GM19463 (cell line): Measurements from ENCODE around the gene OLFM1.
"Not testable (repeated sequence)": the region's sequence is repeated elsewhere in the genome, so short reads cannot be mapped to it uniquely, and the experiment has no call there.

Experiments
- ATAC-seq: cut with Tn5 transposase; IDR thresholded peaks from one replicate; pipeline ENCODE4 v1.9.1; 2021; ENCODE audit warnings: mild to moderate bottlenecking, moderate library complexity; ENCODE audit not compliant: unreplicated experiment

OLFM1 gene

GRCh38 chr9:135105938-135106491 is 18.5 kb downstream of the OLFM1 start:
- no peak for ATAC-seq

- ATAC-seq, result no peak
These were observed 19.2 kb downstream of the OLFM1 start for GRCh38 chr9:135106551-135107270.

GRCh38 chr9:135107581-135108235 is 20.2 kb downstream of the OLFM1 start:
- ATAC-seq, result no peak

- no peak for ATAC-seq
These were observed 21.5 kb downstream of the OLFM1 start for GRCh38 chr9:135108831-135109510.

- no peak for ATAC-seq
These were observed 22.2 kb downstream of the OLFM1 start for GRCh38 chr9:135109650-135110049.

DNA sequence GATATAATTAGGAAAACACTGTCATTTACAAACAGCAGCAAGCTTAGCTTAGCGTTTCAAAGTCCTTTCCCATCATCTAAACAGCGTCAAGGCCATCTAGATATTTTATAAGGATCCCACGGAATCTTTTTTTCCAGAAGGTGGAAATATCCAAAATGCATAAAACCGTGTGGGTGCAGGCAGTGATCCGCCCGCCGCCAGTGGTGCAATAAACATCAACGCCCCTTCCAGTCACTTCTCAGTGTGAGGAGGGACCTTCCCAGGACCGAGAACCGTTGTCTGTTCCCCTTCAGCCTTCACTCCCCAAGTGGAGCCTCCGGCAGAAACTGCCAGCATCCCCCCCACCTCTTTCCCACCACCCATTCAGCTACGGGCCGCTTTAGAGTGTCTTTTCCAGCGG is 22.9 kb downstream of the OLFM1 start:
- no peak for ATAC-seq

DNA sequence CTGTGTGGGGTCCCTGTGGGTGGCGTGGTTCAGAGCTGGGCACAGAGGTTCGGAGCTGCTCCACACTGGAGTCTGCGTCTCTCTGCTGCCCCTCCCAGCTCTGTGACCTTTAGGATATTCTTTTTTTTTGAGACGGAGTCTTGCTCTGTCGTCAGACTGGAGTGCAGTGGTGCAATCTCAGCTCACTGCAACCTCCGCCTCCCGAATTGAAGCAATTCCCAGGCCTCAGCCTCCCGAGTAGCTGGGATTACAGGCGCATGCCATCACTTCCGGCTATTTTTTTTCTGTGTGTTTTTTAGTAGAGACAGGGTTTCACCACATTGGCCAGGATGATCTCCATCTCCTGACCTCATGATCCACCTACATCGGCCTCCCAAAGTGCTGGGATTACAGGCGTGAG is 24.1 kb downstream of the OLFM1 start:
- ATAC-seq, result not testable (repeated sequence)

- ATAC-seq, result no peak
These were observed 28.9 kb downstream of the OLFM1 start for GRCh38 chr9:135116371-135116770.

DNA sequence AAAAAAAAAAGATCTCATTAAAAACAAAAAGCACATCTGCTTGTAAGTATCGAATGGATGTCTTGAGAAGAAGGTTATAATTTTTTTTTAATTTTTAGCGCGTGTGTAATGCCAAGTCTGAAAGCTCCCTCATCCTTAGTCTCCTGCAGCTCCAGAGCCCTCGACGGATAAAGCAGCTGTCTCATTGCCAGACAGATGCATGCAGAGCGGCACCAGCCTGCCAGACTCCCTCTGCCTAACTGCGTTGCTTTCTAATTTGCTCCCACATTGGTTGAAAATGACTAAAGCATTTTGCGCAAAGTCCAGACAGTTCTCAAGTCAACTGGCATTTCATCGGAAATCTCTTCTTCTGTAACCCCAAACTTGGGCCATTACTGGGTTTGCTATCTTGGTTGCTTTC is 29.4 kb downstream of the OLFM1 start:
- ATAC-seq, result no peak

- no peak for ATAC-seq
These were observed 29.8 kb downstream of the OLFM1 start for GRCh38 chr9:135117281-135117680.

GRCh38 chr9:135119496-135120064 is 32.1 kb downstream of the OLFM1 start:
- no peak for ATAC-seq

- ATAC-seq, result no peak
These were observed 32.8 kb downstream of the OLFM1 start for GRCh38 chr9:135120249-135120648.

GRCh38 chr9:135122316-135122715 is 34.8 kb downstream of the OLFM1 start:
- ATAC-seq, result no peak

- ATAC-seq, result no peak
These were observed 35.8 kb downstream of the OLFM1 start for GRCh38 chr9:135123126-135123772.

- no peak for ATAC-seq
These were observed 36.3 kb downstream of the OLFM1 start for GRCh38 chr9:135123773-135124134.

DNA sequence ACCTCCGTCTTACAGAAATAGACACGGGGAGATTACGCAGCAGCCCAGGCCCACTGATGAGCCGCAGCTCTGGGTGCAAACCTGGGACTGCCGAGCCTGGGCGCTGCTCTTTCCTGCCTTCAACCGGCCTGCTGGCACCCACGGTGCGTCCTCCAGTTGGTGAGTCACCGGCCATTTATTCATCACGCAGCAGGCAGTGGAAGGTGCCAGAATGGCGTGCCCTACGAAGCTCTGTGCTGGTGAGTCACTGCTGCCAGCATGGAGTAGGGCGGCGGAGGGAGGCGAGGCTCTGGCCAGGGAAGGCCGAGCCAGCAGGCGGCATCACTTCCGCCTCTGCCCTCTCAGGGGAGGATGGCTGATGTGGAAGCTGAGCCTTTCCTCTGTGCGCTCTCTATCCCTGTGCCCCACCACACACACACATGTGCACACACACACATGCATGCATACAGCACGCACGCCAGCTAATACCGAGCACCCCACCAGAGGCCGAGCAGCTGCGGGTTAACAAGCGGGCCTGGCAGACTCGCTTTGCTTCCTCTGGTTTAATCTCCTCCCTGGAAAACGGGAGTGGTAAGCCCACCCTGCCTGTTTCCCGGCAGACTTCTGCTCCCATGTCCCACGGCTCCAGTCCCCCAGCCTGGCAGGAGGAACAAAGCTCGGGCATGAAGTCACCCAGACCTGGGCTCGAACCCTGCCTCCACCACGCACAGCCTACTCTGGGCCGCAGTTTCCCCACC is 39.2 kb downstream of the OLFM1 start:
- ATAC-seq, result no peak

GRCh38 chr9:135127718-135128670 is 40.5 kb downstream of the OLFM1 start:
- ATAC-seq, result no peak

DNA sequence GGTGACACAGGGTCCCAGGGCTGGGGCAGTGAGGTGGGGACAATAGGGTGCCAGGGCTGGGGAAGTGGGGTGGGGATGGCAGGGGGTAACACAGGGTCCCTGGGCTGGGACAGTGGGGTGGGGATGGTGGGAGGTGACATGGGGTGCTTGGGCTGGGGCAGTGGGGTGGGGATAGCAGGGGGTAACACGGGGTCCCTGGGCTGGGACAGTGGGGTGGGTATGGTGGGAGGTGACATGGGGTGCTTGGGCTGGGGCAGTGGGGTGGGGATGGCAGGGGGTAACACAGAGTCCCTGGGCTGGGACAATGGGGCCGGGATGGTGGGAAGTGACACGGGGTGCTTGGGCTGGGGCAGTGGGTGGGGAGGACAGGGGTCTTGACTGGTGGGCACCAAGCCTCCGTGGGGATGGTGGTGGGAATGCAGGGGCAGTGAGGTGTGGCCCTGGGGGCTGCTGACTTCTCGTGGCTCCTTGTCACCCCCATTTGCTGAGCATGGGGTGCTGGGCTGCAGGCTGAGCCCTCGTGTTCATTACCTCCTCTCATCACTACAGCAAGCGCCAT is 41.7 kb downstream of the OLFM1 start:
- ATAC-seq, result no peak
